GM12801 (cell line): Measurements from ENCODE around the gene SBSN.

ENCODE experiments used
- TF ChIP-seq, protein P1 (sequence below): IDR thresholded peaks from one replicate; pipeline ENCODE4 v1.5.1; 2011; ENCODE audit warnings: control low read depth; ENCODE audit not compliant: insufficient read length; ENCODE audit errors: extremely low read depth

Gene SBSN

GRCh38 chr19:35498984-35499527, 29.1 kb downstream of the SBSN start:
- TF ChIP-seq, protein P1, sequence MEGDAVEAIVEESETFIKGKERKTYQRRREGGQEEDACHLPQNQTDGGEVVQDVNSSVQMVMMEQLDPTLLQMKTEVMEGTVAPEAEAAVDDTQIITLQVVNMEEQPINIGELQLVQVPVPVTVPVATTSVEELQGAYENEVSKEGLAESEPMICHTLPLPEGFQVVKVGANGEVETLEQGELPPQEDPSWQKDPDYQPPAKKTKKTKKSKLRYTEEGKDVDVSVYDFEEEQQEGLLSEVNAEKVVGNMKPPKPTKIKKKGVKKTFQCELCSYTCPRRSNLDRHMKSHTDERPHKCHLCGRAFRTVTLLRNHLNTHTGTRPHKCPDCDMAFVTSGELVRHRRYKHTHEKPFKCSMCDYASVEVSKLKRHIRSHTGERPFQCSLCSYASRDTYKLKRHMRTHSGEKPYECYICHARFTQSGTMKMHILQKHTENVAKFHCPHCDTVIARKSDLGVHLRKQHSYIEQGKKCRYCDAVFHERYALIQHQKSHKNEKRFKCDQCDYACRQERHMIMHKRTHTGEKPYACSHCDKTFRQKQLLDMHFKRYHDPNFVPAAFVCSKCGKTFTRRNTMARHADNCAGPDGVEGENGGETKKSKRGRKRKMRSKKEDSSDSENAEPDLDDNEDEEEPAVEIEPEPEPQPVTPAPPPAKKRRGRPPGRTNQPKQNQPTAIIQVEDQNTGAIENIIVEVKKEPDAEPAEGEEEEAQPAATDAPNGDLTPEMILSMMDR, result no peak

DNA sequence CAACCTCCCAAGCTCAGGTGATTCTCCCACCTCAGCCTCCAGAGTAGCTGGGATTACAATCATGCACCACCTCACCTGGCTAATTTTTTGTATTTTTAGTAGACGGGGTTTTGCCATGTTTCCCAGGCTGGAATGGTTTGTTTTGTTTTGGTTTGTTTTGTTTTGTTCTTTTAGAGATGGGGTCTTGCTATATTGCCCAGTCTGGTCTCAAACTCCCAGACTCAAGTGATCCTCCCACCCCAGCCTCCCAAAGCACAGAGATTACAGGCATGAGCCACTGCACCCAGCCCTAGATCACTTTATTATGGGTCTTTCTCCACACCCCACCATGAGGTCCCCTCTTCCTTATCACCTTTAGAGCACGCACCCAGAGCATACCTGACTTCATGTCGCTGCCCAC, 29.9 kb downstream of the SBSN start:
- TF ChIP-seq, protein P1, result no peak

DNA sequence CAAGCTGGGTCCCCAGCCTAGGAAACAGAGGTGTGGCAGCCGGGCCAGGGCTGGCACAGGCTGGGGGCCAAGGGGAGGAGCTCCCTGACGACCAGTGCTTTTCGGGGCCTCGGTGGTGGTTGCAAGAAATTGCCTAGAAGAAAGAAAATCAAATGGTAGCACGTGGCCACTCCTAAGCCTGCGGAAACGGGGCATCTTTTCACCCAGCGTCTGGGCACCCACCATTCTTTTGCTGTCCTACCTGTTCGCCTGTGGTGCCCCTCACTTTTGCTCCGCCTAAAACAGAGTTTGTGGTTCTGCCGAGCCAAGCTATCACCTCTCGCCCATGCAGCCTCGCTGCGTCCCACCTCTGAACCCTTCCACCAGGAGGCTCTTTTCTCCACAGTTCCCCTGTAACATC, 30.7 kb downstream of the SBSN start:
- TF ChIP-seq, protein P1, result no peak

DNA sequence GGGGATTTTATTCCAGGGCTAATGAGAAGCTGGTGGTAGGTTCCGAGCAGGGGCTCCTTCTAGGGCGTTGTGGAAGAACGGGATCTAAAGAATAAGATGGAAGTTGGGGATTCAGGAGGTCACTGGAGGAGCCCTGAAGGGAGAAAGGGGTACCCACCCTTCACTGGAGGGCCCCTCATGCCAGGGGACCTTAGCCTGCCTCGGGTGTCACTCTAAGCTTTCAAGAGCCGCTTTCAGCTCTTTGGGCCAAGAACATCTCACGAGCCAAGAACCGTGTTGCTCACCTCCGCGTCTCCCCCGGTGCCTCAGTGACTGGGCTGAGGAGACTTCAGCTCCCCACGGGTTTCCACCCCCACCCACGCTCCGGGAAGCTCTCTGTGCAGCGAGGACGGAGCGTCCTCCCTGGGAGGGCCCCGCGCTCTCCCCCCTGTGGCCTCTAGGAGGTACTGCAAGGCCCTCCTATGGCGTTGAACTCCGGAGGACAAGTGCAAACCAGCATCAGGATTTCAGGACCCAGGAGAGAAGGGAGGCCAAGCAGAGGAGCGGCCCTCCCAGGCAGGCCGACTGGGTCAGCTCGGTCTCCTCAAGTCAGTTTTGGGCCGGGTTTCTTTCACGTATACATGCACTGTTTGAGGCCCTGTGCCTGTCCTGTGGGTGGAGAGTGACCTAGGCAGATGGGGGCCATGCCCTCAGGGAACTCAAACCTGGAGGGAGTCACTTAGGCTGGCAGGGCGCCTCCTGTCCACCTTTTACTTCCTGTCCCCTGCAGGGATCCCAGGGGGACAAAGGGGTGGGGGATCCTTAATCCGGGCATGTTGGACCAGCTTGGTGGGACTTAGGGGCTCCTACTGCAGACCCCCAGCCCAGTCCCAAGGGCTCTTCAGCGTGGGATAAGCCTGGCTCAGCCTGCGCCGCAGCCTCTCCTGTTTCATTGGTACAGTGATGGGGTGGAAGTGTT, 32.7 kb downstream of the SBSN start:
- TF ChIP-seq, protein P1, result peak; percentile 87

DNA sequence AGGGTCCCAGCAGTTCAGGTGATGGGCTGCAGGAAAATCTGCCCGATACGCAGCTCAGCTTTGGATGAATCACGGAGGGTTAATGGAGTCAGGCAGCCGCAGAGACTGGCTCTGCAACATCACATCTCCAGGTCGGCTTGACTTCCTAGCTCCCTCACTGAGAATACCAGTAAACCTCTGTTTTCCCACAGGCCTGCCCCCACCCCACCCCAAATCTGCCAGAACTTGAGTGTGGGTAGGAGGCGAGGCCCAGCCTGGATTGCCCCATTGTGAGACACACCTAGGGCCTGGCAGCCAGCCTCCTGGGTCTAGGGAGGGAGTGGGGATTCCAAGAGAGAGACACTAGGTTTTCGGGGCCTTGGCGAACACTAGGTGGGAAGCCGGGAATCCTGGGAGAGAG, 34.1 kb downstream of the SBSN start:
- TF ChIP-seq, protein P1, result no peak

- TF ChIP-seq, protein P1, result no peak
Observed at GRCh38 chr19:35491836-35492360, 36.2 kb downstream of the SBSN start.

- TF ChIP-seq, protein P1, result no peak
Observed at GRCh38 chr19:35490364-35490763, 37.7 kb downstream of the SBSN start, which contains the start of gene KRTDAP. KRTDAP (minus strand) TSS chr19:35490464; CDS start chr19:35490442, 22 bp downstream.
